GM12891 (cell line): Measurements from ENCODE around the gene ASPRV1.

ENCODE experiments used
- POLR2A ChIP-seq: IDR thresholded peaks from 2 replicates; pipeline ENCODE4 v1.6.1; 2011; ENCODE audit warnings: low read depth, low read length, control low read depth
- POLR2AphosphoS5 ChIP-seq: IDR thresholded peaks from 2 replicates; pipeline ENCODE4 v1.6.1; 2011; ENCODE audit warnings: low read depth, low read length, control low read depth
- SPI1 ChIP-seq: IDR thresholded peaks from 2 replicates; pipeline ENCODE4 v1.6.1; 2011; ENCODE audit warnings: low read depth, low read length, control low read depth
- TAF1 ChIP-seq: IDR thresholded peaks from 2 replicates; pipeline ENCODE4 v1.6.1; 2011; ENCODE audit warnings: low read depth, low read length, control low read depth

- TF ChIP-seq POLR2A, result no peak
- no peak for TF ChIP-seq TAF1
- TF ChIP-seq POLR2AphosphoS5, result no peak
- no peak for TF ChIP-seq SPI1
Measured at GRCh38 chr2:69993708-69994107, 32.3 kb upstream of the ASPRV1 start.
